Panc1 (cell line): ENCODE measurements around the gene PHTF2. TPM values are rescaled to one million over a fixed set of nuclear protein-coding genes. Genes with fewer than 3 reads are reported as not detected.
A peak's percentile ranks its signal among the peaks of the same experiment; 100 is the strongest.

ENCODE experiments used
- ATAC-seq: fragments of 200-7000 bp; cut with Tn5 transposase; 2 replicates; pipeline ENCODE4 v1.9.1; 2020; ENCODE audit warnings: mild to moderate bottlenecking, moderate library complexity
- BruUV-seq: library from RNA; stranded (reverse); fragments of 400-500 nt; replicated peaks from 2 replicates; lab custom pipeline; 2021; lab: Mats Ljungman, UMichigan
- CTCF ChIA-PET: fragments of 300-600 bp; sonication (Branson Sonifier 250); formaldehyde crosslinking; loops from one replicate; lab custom pipeline; 2022; ENCODE audit warnings: antibody characterized with exemption; lab: Charles Lee
- POLR2A ChIA-PET: fragments of 300-600 bp; sonication (Branson Sonifier 250); formaldehyde crosslinking; loops from one replicate; lab custom pipeline; 2022; ENCODE audit warnings: antibody characterized with exemption; lab: Charles Lee
- DNase-seq: peaks from one replicate; pipeline ENCODE4 v3.0.0-alpha.2; 2010; ENCODE audit warnings: low read depth, low spot score
- H3K27ac ChIP-seq: 2 replicates; pipeline ENCODE4 v1.5.1; 2011; ENCODE audit warnings: mild to moderate bottlenecking, low read length, inconsistent platforms
- H3K27me3 ChIP-seq: fragments of 200-500 bp; sonication (Bioruptor generic); 2 replicates; pipeline ENCODE4 v1.6.0; 2014; ENCODE audit warnings: low read length, inconsistent platforms; ENCODE audit not compliant: control insufficient read depth, insufficient read depth
- H3K36me3 ChIP-seq: fragments of 200-500 bp; sonication (Bioruptor generic); 2 replicates; pipeline ENCODE4 v1.5.1; 2014; ENCODE audit warnings: inconsistent platforms, mild to moderate bottlenecking, low read length, moderate library complexity; ENCODE audit not compliant: control insufficient read depth, insufficient read depth
- H3K4me1 ChIP-seq: 2 replicates; pipeline ENCODE4 v1.5.1; 2011; ENCODE audit warnings: inconsistent platforms, mild to moderate bottlenecking, low read length, moderate library complexity; ENCODE audit not compliant: control insufficient read depth, insufficient read depth
- H3K4me3 ChIP-seq, 2 experiments: 2 replicates each; pipeline ENCODE4 v1.5.1; 2011 to 2012; ENCODE audit warnings: low read depth in 2 of 2, low read length in 2 of 2, mild to moderate bottlenecking in 2 of 2, inconsistent platforms in 1 of 2, moderate library complexity in 1 of 2
- H3K9me3 ChIP-seq: fragments of 200-500 bp; sonication (Bioruptor generic); 2 replicates; pipeline ENCODE4 v1.5.1; 2014; ENCODE audit warnings: low read depth, mild to moderate bottlenecking, inconsistent platforms, low read length, moderate library complexity; ENCODE audit not compliant: control insufficient read depth, insufficient read depth
- POLR2AphosphoS5 ChIP-seq: IDR thresholded peaks from 2 replicates; pipeline ENCODE4 v1.6.1; 2012; ENCODE audit warnings: mild to moderate bottlenecking, low read depth, low read length, moderate library complexity
- SIN3A ChIP-seq: IDR thresholded peaks from 2 replicates; pipeline ENCODE4 v1.6.1; 2012; ENCODE audit warnings: low read depth, mild to moderate bottlenecking, low read length, moderate library complexity, borderline replicate concordance; ENCODE audit not compliant: insufficient read depth
- TCF7L2 ChIP-seq: IDR thresholded peaks from 2 replicates; pipeline ENCODE4 v1.6.1; 2011; ENCODE audit warnings: mild to moderate bottlenecking, low read depth, low read length, inconsistent platforms
- in situ Hi-C: cut with HindIII; loops from 2 replicates; pipeline ENCODE4 v1.10.0; 2016; ENCODE audit warnings: low sequenced_read_pairs, low pct_unique_long_range_greater_than_20kb
- intact Hi-C: fragments of 100-400 bp; cut with micrococcal nuclease; formaldehyde crosslinking; loops from one replicate; pipeline ENCODE4 v1.10.0; 2022; ENCODE audit not compliant: unreplicated experiment
- total RNA-seq: library from RNA; stranded (reverse); gene quantifications from one replicate; pipeline ENCODE4 v1.2.1, GENCODE V29; 2021; ENCODE audit not compliant: unreplicated experiment
- TF ChIP-seq, protein P1 (sequence below), 2 experiments: IDR thresholded peaks; 2 replicates each; pipeline ENCODE4 v1.6.1; 2011 to 2012; ENCODE audit warnings: low read depth in 2 of 2, control low read depth in 1 of 2, low read length in 1 of 2, mild to moderate bottlenecking in 1 of 2, moderate library complexity in 1 of 2; ENCODE audit not compliant: insufficient read depth in 1 of 2
- TF ChIP-seq, protein P2 (sequence below): fragments of 450-650 bp; IDR thresholded peaks from 2 replicates; pipeline ENCODE4 v1.5.1; 2017; ENCODE audit warnings: mild to moderate bottlenecking

The PHTF2 gene
- total RNA-seq, 1 experiment from 2014 or later, result 61.5 TPM

DNA sequence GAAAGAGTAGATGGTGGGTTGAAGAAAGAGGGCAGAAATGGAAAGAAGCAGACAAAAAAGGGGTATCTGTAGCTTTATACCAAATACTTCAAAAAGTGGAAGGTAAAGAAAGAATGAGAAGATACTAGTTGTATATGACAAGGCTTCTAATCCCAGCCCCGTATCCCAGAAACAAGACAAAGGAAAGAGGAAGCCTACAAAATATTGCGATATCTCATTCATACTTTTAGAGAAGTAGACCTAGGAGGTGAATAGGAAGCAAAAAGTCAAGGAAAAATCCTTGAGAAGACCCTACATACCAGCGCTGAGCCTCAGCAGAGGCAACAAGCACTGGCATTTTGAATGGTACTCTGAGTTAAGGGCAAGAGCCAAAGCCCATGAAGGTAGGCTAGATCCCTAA lies 26.6 kb downstream of the PHTF2 start:
- Histone ChIP-seq H3K27me3 (no peaks in the 10 kb centered on the region), H3K9me3 (peaks cover 14% of the 10 kb centered on the region; the same call in 1 of the 2 replicates), H3K27ac (no peak overlapping the region), H3K4me1 (no peaks in the 10 kb centered on the region; the same call in 1 of the 2 replicates), H3K4me3 (no peak overlapping the region), H3K36me3 (no peaks in the 10 kb centered on the region)
- TF ChIP-seq TCF7L2, result no peak
- no peak for TF ChIP-seq POLR2AphosphoS5
- TF ChIP-seq, protein P1, sequence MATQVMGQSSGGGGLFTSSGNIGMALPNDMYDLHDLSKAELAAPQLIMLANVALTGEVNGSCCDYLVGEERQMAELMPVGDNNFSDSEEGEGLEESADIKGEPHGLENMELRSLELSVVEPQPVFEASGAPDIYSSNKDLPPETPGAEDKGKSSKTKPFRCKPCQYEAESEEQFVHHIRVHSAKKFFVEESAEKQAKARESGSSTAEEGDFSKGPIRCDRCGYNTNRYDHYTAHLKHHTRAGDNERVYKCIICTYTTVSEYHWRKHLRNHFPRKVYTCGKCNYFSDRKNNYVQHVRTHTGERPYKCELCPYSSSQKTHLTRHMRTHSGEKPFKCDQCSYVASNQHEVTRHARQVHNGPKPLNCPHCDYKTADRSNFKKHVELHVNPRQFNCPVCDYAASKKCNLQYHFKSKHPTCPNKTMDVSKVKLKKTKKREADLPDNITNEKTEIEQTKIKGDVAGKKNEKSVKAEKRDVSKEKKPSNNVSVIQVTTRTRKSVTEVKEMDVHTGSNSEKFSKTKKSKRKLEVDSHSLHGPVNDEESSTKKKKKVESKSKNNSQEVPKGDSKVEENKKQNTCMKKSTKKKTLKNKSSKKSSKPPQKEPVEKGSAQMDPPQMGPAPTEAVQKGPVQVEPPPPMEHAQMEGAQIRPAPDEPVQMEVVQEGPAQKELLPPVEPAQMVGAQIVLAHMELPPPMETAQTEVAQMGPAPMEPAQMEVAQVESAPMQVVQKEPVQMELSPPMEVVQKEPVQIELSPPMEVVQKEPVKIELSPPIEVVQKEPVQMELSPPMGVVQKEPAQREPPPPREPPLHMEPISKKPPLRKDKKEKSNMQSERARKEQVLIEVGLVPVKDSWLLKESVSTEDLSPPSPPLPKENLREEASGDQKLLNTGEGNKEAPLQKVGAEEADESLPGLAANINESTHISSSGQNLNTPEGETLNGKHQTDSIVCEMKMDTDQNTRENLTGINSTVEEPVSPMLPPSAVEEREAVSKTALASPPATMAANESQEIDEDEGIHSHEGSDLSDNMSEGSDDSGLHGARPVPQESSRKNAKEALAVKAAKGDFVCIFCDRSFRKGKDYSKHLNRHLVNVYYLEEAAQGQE (IDR thresholded peaks at IDR 0.05; ENCODE audit: insufficient read depth in 1 of 2, low read depth in 2 of 2, low read length in 1 of 2), result no peak
- TF ChIP-seq, protein P2, sequence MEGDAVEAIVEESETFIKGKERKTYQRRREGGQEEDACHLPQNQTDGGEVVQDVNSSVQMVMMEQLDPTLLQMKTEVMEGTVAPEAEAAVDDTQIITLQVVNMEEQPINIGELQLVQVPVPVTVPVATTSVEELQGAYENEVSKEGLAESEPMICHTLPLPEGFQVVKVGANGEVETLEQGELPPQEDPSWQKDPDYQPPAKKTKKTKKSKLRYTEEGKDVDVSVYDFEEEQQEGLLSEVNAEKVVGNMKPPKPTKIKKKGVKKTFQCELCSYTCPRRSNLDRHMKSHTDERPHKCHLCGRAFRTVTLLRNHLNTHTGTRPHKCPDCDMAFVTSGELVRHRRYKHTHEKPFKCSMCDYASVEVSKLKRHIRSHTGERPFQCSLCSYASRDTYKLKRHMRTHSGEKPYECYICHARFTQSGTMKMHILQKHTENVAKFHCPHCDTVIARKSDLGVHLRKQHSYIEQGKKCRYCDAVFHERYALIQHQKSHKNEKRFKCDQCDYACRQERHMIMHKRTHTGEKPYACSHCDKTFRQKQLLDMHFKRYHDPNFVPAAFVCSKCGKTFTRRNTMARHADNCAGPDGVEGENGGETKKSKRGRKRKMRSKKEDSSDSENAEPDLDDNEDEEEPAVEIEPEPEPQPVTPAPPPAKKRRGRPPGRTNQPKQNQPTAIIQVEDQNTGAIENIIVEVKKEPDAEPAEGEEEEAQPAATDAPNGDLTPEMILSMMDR, result no peak
- TF ChIP-seq SIN3A, result no peak
- ATAC-seq, result no peak
- CTCF ChIA-PET, result no interaction called here
- in situ Hi-C loops, result no loop called here
- BruUV-seq, result no TSS peak
- intact Hi-C loops, result no loop called here
- POLR2A ChIA-PET, result no interaction called here
- DNase-seq, result no peak

DNA sequence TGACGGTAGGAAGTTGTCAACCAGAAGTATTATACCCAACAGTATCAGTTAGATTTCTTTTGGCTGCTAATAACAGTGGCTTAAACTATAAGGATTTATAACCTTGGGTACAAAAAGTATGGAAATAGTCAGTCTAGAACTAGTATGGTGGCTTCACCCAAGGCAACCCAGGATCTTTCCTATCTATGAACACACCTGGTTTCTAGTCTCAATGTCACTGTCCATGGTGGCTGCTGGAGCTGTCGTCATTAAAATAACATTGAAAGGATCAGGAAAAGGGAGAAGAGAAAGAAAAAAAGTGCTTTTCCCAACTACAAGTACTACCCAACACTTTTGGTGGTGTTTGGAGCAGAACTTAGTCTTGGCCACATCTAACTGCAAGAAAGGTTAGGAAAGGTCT lies 27.7 kb downstream of the PHTF2 start:
- Histone ChIP-seq H3K4me1 (peaks cover 6% of the 10 kb centered on the region; the same call in 1 of the 2 replicates), H3K36me3 (no peaks in the 10 kb centered on the region), H3K27ac (no peak overlapping the region), H3K27me3 (no peaks in the 10 kb centered on the region), H3K4me3 (no peak overlapping the region), H3K9me3 (peaks cover 2% of the 10 kb centered on the region; the same call in 1 of the 2 replicates)
- in situ Hi-C loops (no loop called here), intact Hi-C loops (no loop called here)
- no peak for DNase-seq
- ChIA-PET POLR2A (no interaction called here), CTCF (no interaction called here)
- BruUV-seq, result TSS peak; percentile 19
- TF ChIP-seq, protein P1 (IDR thresholded peaks at IDR 0.05; ENCODE audit: insufficient read depth in 1 of 2, low read depth in 2 of 2, low read length in 1 of 2), result peak in 1 of 2 experiments; percentile 71; a peak in 2 of 4 replicates
- no peak for TF ChIP-seq POLR2AphosphoS5
- ATAC-seq, result no peak
